ENCODE measurements around the gene HMBS.

Gene HMBS

GRCh38 chr11:119067371-119068222 lies 17.1 kb upstream of the HMBS start, which contains the start of gene VPS11:
Gene VPS11, plus strand, starts transcription at chr11:119067818. Its CDS starts 6 bp downstream, at chr11:119067824.
- no peak for FAIRE-seq

DNA sequence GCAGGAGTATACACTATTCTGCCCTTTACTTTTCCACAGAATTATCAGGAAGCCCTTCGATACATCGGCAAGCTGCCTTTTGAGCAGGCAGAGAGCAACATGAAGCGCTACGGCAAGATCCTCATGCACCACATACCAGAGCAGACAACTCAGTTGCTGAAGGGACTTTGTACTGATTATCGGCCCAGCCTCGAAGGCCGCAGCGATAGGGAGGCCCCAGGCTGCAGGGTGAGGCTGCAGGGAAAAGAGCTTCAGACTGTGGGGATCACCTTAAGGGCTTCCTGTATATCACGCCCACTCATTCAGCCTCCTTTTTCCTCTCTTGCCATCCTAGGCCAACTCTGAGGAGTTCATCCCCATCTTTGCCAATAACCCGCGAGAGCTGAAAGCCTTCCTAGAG lies 6.8 kb upstream of the HMBS start:
- DNase-seq (ENCODE audit: low spot score) (no peak), FAIRE-seq (no peak)

More at GRCh38 chr11:119067371-119068222, 17.1 kb upstream of the HMBS start, which contains the start of gene VPS11:
- DNase-seq (ENCODE audit: low spot score), result peak; percentile 96

- DNase-seq (ENCODE audit: low spot score) (no peak), FAIRE-seq (no peak)
Observed at GRCh38 chr11:119078675-119079420, 5.8 kb upstream of the HMBS start.

DNA sequence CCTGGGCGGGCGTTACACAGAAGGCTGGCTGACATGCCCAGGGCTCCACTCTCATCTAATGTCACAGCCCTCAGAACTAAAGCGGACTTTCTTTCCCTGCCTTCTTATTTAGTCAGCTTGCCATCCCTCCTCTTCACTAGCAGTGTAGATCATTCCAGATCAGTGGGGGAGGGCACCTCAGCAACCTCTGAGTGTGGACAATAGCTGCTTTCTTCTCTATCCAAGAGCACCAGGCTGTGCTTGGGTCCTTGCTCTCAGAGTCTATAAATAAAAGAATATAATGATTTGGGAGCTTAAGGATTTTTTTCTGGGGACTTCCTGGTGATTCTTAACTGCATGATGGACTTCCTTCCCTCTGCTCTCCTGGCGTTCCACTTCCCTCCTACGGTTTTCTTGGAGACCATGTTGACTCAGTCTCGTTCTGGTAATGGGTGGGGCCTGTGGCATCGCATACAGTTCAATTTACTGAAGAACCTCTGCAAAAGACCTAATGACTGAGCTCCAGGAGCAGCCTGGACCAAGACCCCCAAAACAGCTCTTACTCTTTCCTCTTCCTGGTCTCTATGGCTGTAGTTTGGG lies 2.9 kb upstream of the HMBS start:
- DNase-seq (ENCODE audit: low spot score) (no peak), FAIRE-seq (no peak)

- DNase-seq (ENCODE audit: low spot score), result no peak
- FAIRE-seq, result no peak
Observed at GRCh38 chr11:119085437-119085847, 761 bp downstream of the HMBS start.

GRCh38 chr11:119087123-119087522 lies 2.4 kb downstream of the HMBS start:
- FAIRE-seq, result no peak
- no peak for DNase-seq (ENCODE audit: low spot score)

DNA sequence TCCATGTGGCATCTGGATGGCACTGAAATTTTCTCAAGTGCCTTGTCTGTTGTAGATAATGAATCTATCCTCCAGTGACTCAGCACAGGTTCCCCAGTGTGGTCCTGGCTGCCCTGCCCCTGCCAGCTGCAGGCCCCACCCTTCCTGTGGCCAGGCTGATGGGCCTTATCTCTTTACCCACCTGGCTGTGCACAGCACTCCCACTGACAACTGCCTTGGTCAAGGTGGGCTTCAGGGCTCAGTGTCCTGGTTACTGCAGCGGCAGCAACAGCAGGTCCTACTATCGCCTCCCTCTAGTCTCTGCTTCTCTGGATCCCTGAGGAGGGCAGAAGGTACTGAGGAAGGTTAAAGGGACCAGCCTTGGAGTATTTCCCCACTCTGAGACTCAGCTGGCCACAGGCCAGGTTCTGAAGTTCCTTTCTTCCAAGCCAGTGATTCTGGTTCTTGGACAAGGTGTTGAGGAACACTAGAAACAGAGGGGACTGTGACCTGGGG lies 3.1 kb downstream of the HMBS start:
- DNase-seq (ENCODE audit: low spot score) (no peak), FAIRE-seq (no peak)

- FAIRE-seq (no peak), DNase-seq (ENCODE audit: low spot score) (no peak)
Observed at GRCh38 chr11:119088406-119088805, 3.7 kb downstream of the HMBS start.

GRCh38 chr11:119089319-119089718 lies 4.6 kb downstream of the HMBS start:
- DNase-seq (ENCODE audit: low spot score) (no peak), FAIRE-seq (no peak)

GRCh38 chr11:119091178-119091577 lies 6.5 kb downstream of the HMBS start:
- FAIRE-seq, result no peak

DNA sequence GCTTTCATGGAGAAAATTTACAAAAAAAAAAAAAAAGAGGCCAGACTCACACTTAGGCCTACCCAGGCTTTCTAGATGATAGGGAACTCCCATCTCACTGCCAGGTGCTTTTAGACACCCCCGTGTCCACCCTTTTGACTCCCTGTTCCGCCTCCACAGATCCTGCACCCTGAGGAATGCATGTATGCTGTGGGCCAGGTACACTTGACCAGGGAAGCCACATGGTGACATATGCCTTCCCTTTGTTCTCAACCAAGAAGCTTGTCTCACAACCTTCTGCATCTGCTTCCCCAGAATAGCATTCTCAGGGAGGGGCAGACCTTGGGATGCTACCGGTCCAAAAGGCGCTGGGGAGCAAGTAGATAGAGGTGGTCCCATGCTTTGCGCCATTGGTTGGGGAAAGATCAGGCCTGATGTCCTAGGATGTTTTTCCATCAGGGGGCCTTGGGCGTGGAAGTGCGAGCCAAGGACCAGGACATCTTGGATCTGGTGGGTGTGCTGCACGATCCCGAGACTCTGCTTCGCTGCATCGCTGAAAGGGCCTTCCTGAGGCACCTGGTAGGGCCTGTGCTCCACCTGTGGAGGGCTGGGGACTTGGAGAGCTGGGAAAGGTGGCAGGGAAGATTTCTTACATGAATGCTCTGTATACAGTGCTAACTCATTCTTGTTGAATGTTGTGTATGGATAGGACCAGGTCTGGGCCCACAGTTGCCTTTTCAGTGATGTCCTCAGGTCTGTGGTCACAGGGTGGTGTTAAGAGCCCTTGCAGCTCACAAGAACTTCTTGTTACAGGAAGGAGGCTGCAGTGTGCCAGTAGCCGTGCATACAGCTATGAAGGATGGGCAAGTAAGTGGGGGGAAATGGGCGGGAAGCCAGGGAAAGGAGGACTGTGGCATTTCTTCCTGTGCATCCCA lies 7.5 kb downstream of the HMBS start:
- FAIRE-seq, result no peak
- no peak for DNase-seq (ENCODE audit: low spot score)

More at GRCh38 chr11:119091178-119091577, 6.5 kb downstream of the HMBS start:
- no peak for DNase-seq (ENCODE audit: low spot score)

GRCh38 chr11:119092880-119093842 lies 8.5 kb downstream of the HMBS start:
- DNase-seq (ENCODE audit: low spot score) (no peak), FAIRE-seq (no peak)

DNA sequence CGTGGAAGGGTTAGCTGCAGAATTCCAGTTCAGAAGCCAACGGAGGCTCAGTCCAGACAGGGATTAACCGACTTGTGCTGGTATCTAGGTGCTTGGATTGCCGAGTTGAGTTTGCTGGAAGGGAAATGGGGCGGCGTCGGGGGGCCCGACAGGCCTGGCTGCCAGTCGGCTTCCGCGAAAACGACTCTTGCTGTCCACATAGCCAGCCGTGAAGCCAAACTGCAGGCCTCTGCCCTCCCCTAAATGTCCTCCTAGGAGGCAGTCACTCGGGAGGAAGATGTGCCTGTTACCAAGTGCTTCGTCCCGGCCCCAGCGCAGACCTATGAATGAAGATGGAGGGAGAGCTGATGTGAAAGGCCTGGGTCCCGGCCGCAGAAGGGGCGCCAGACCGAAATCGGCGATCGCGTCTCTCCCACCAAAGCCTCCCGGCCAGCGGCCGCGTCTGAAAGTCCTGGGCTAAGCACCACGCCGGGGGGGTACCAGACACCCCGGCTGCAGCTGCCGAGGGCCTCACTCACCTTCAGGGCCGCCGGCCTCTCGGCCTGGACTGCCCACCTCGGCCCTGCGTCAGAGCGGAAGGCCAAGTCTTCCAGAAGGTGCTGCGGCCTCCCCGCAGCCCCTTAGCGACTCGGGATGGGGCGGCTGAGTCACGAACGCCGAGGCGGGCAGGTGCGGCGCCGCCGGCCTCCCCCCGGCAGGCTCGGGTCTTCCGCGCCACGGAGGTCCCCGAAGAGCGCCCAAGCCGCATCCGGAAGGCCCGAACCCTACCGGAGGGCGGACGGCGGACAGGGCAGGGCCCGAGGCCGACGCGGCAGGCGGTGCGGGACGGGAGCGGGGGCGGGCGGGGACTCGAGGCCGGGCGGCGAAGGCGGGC lies 9.5 kb downstream of the HMBS start:
- FAIRE-seq, result no peak
- DNase-seq (ENCODE audit: low spot score), result no peak

DNA sequence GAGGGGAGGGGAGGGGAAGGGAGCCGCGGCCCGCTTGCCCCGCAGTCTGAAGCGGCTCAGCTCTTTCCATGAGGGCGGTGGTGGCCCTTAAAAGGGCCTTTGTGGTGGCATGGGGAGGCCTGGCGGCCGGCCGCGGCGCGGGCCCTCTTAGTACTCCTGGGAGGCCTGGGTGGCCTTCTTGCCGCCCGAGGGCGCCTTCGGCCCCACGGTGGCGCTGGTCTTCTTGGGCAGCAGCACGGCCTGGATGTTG lies 10.1 kb downstream of the HMBS start:
- DNase-seq (ENCODE audit: low spot score) (peak; percentile 50), FAIRE-seq (no peak)

- FAIRE-seq (no peak), DNase-seq (ENCODE audit: low spot score) (peak; percentile 96)
Observed at GRCh38 chr11:119095066-119095880, 10.6 kb downstream of the HMBS start.

- no peak for DNase-seq (ENCODE audit: low spot score)
- FAIRE-seq, result no peak
Observed at GRCh38 chr11:119099711-119100110, 15.0 kb downstream of the HMBS start.

- DNase-seq (ENCODE audit: low spot score) (no peak), FAIRE-seq (no peak)
Observed at GRCh38 chr11:119100246-119100970, 15.7 kb downstream of the HMBS start.

Data from urothelium cell line (cell line).